ENCODE measurements around the gene USP40. TPM values are rescaled to one million over a fixed set of nuclear protein-coding genes. Genes with fewer than 3 reads are reported as not detected.

The USP40 gene
- total and polyA plus RNA-seq, 4 donors: 16.7 to 80.4 (median 35.7) TPM

GRCh38 chr2:233453916-233454315 is 112.7 kb downstream of the USP40 start:
- Histone ChIP-seq H3K27ac (ENCODE audit: low read depth in 1 of 2, low read length in 1 of 2) (no peak overlapping the region), H3K4me1 (ENCODE audit: control insufficient read depth in 5 of 5, insufficient read depth in 5 of 5, low read length in 5 of 5) (no peaks in the 10 kb centered on the region), H3K27me3 (ENCODE audit: control insufficient read depth in 3 of 3, insufficient read depth in 3 of 3, low read length in 2 of 3) (no peaks in the 10 kb centered on the region), H3K9ac (ENCODE audit: insufficient read depth in 1 of 2, low read length in 2 of 2) (no peak overlapping the region), H3K36me3 (ENCODE audit: control insufficient read depth in 4 of 4, insufficient read depth in 4 of 4, low read length in 4 of 4) (peaks cover 25 to 79% (median 42%) of the 10 kb centered on the region in 4 donors), H3K4me3 (no peak overlapping the region), H3K9me3 (ENCODE audit: control insufficient read depth in 4 of 4, insufficient read depth in 3 of 4, low read length in 3 of 4) (no peaks in the 10 kb centered on the region)
- WGBS, 2 donors: 94 to 96% methylated on average over 8 of the region's 8 CpGs
- DNase-seq (no peak), ATAC-seq (ENCODE audit: insufficient read depth, low FRiP score) (no peak)
- no peak for TF ChIP-seq CTCF (IDR thresholded peaks at IDR 0.05; ENCODE audit: control extremely low read depth, extremely low read depth)

GRCh38 chr2:233453111-233453915 is 113.3 kb downstream of the USP40 start:
- ATAC-seq (ENCODE audit: insufficient read depth, low FRiP score) (no peak), DNase-seq (no peak)
- no peak for TF ChIP-seq CTCF (IDR thresholded peaks at IDR 0.05; ENCODE audit: control extremely low read depth, extremely low read depth)
- no peak overlapping the region for H3K4me3 ChIP-seq
- H3K4me1 ChIP-seq (ENCODE audit: control insufficient read depth in 5 of 5, insufficient read depth in 5 of 5, low read length in 5 of 5): no peaks in the 10 kb centered on the region
- 88 to 94% methylated on average over 10 of the region's 10 CpGs for WGBS, 2 donors
- H3K9ac ChIP-seq (ENCODE audit: insufficient read depth in 1 of 2, low read length in 2 of 2): no peak overlapping the region
- no peak overlapping the region for H3K27ac ChIP-seq (ENCODE audit: low read depth in 1 of 2, low read length in 1 of 2)
- H3K27me3 ChIP-seq (ENCODE audit: control insufficient read depth in 3 of 3, insufficient read depth in 3 of 3, low read length in 2 of 3): no peaks in the 10 kb centered on the region
- peaks cover 25 to 80% (median 42%) of the 10 kb centered on the region in 4 donors for H3K36me3 ChIP-seq (ENCODE audit: control insufficient read depth in 4 of 4, insufficient read depth in 4 of 4, low read length in 4 of 4)
- H3K9me3 ChIP-seq (ENCODE audit: control insufficient read depth in 4 of 4, insufficient read depth in 3 of 4, low read length in 3 of 4): no peaks in the 10 kb centered on the region

GRCh38 chr2:233451950-233452349 is 114.6 kb downstream of the USP40 start:
- ATAC-seq (ENCODE audit: insufficient read depth, low FRiP score): no peak

More at GRCh38 chr2:233451950-233452349, 114.6 kb downstream of the USP40 start:
- H3K4me1 ChIP-seq (ENCODE audit: control insufficient read depth in 5 of 5, insufficient read depth in 5 of 5, low read length in 5 of 5): no peaks in the 10 kb centered on the region
- no peak for TF ChIP-seq CTCF (IDR thresholded peaks at IDR 0.05; ENCODE audit: control extremely low read depth, extremely low read depth)
- H3K9ac ChIP-seq (ENCODE audit: insufficient read depth in 1 of 2, low read length in 2 of 2): no peak overlapping the region
- H3K36me3 ChIP-seq (ENCODE audit: control insufficient read depth in 4 of 4, insufficient read depth in 4 of 4, low read length in 4 of 4): peaks cover 27 to 78% (median 40%) of the 10 kb centered on the region in 4 donors
- WGBS, 2 donors: 86 to 89% methylated on average over 9 of the region's 9 CpGs
- H3K27ac ChIP-seq (ENCODE audit: low read depth in 1 of 2, low read length in 1 of 2): no peak overlapping the region
- H3K27me3 ChIP-seq (ENCODE audit: control insufficient read depth in 3 of 3, insufficient read depth in 3 of 3, low read length in 2 of 3): no peaks in the 10 kb centered on the region
- DNase-seq: no peak
- no peaks in the 10 kb centered on the region for H3K9me3 ChIP-seq (ENCODE audit: control insufficient read depth in 4 of 4, insufficient read depth in 3 of 4, low read length in 3 of 4)
- no peak overlapping the region for H3K4me3 ChIP-seq

All from lung (tissue), 12 donors.